GM19238 (cell line): Measurements from ENCODE around the gene HSD17B2.

Experiments
- DNase-seq: peaks from one replicate; pipeline ENCODE4 v3.0.0; 2011; ENCODE audit warnings: low spot score; ENCODE audit not compliant: insufficient read length

HSD17B2 gene

GRCh38 chr16:82047374-82047773 is 12.3 kb downstream of the HSD17B2 start:
- no peak for DNase-seq

GRCh38 chr16:82047787-82048186 is 12.7 kb downstream of the HSD17B2 start:
- DNase-seq: no peak

- no peak for DNase-seq
Observed at GRCh38 chr16:82049484-82049883, 14.4 kb downstream of the HSD17B2 start.

- DNase-seq: no peak
Observed at GRCh38 chr16:82050506-82050905, 15.5 kb downstream of the HSD17B2 start.

GRCh38 chr16:82050909-82051357 is 15.9 kb downstream of the HSD17B2 start:
- no peak for DNase-seq

GRCh38 chr16:82051656-82052055 is 16.6 kb downstream of the HSD17B2 start:
- no peak for DNase-seq

GRCh38 chr16:82055117-82055516 is 20.1 kb downstream of the HSD17B2 start:
- DNase-seq: no peak

- no peak for DNase-seq
Observed at GRCh38 chr16:82055728-82056549, 20.9 kb downstream of the HSD17B2 start.

- no peak for DNase-seq
Observed at GRCh38 chr16:82056550-82056896, 21.5 kb downstream of the HSD17B2 start.

GRCh38 chr16:82059161-82059982 is 24.3 kb downstream of the HSD17B2 start:
- no peak for DNase-seq

- DNase-seq: no peak
Observed at GRCh38 chr16:82059983-82060421, 24.9 kb downstream of the HSD17B2 start.

GRCh38 chr16:82061861-82062525 is 26.9 kb downstream of the HSD17B2 start:
- peak; percentile 9 for DNase-seq

GRCh38 chr16:82062645-82063058 is 27.6 kb downstream of the HSD17B2 start:
- DNase-seq: no peak

GRCh38 chr16:82063456-82064082 is 28.5 kb downstream of the HSD17B2 start:
- no peak for DNase-seq

- no peak for DNase-seq
Observed at GRCh38 chr16:82067042-82067803, 32.2 kb downstream of the HSD17B2 start.

- DNase-seq: no peak
Observed at GRCh38 chr16:82067804-82068325, 32.8 kb downstream of the HSD17B2 start.

GRCh38 chr16:82070656-82071369 is 35.8 kb downstream of the HSD17B2 start:
- DNase-seq: no peak

GRCh38 chr16:82071421-82071820 is 36.4 kb downstream of the HSD17B2 start:
- DNase-seq: no peak

GRCh38 chr16:82072313-82072712 is 37.3 kb downstream of the HSD17B2 start:
- no peak for DNase-seq
